ENCODE data around the gene ARHGAP6.

DNA sequence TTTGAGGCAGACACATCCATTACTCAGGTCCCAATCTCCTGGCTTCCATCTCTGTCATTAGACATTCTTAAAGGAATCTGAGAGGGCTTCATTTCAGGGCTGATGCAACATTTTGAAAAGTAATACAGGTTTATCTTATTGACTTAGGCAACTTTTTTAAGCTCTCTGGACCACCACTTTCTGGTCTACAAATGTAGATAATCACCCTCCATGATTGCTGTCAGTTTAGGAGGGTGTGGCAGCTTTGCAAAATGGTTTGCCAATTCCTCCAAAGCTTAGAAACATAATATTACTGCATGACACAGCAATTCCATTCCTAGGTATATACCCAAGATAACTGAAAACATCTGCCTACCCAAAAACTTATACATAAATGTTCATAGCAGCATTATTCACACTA lies 77.6 kb downstream of the ARHGAP6 start:
- TF ChIP-seq EZH2 (optimal IDR thresholded peaks at IDR 0.05; ENCODE audit: low read depth, low read length) (no peak), EZH2phosphoT487 (IDR thresholded peaks at IDR 0.05; ENCODE audit: low read length) (no peak)
- TF ChIP-seq, protein P1, sequence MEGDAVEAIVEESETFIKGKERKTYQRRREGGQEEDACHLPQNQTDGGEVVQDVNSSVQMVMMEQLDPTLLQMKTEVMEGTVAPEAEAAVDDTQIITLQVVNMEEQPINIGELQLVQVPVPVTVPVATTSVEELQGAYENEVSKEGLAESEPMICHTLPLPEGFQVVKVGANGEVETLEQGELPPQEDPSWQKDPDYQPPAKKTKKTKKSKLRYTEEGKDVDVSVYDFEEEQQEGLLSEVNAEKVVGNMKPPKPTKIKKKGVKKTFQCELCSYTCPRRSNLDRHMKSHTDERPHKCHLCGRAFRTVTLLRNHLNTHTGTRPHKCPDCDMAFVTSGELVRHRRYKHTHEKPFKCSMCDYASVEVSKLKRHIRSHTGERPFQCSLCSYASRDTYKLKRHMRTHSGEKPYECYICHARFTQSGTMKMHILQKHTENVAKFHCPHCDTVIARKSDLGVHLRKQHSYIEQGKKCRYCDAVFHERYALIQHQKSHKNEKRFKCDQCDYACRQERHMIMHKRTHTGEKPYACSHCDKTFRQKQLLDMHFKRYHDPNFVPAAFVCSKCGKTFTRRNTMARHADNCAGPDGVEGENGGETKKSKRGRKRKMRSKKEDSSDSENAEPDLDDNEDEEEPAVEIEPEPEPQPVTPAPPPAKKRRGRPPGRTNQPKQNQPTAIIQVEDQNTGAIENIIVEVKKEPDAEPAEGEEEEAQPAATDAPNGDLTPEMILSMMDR (IDR thresholded peaks at IDR 0.05; ENCODE audit: low read length), result no peak
